ENCODE measurements around the gene GORAB.

DNA sequence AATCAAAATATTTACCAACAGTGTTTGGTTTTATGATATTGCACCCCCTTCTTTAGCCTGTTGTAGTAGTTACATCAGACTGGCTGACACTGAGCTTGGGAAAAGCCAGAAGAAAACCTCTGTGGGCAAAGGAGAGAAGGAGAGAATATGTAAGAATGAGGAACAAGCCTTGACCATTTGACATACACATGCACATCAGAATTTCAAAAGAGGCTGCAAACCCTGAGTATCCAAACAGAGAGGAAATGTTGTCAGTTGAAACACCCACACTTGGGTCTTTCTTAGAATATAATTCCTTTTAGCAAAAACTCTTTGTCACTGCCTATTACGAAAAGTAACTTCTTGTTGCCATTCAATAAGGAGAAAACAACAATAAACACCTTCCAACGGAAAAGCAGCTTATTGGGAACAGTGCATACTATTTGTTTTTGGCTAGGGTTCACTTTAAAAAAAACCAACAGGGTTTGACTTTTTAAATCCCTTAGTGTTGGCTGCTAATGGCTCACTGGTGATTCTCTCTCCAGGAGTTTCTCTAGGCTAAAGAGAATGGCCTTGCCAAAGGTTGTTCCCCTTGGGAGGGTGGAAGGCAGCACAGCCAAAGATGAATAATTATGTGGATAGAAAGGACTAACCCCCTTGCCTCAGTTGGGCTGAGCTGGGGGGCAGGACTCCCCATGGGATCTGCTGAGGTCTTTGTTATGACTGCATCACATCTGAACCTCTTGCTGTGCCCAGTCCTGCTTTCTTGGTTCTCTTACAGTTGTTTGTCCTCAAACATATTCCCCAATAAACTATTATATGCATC lies 48.9 kb downstream of the GORAB start:
- TF ChIP-seq RELA (IDR thresholded peaks at IDR 0.05; ENCODE audit: borderline replicate concordance, partially characterized antibody) (no peak), NFXL1 (IDR thresholded peaks at IDR 0.05; ENCODE audit: borderline replicate concordance) (no peak), CEBPB (IDR thresholded peaks at IDR 0.05; ENCODE audit: borderline replicate concordance in 1 of 2, low read depth in 2 of 2, low read length in 2 of 2) (no peak), POLR2A (IDR thresholded peaks at IDR 0.05; ENCODE audit: low read depth, low read length) (no peak), MYC (IDR thresholded peaks at IDR 0.05; ENCODE audit: insufficient read depth, insufficient read length, insufficient replicate concordance, low read length, severe bottlenecking) (no peak), CTCF (IDR thresholded peaks at IDR 0.05 in 2 of 3, conservative IDR thresholded peaks at IDR 0.05 in 1 of 3; ENCODE audit: control insufficient read depth in 2 of 3, extremely low read depth in 1 of 3, insufficient read depth in 1 of 3, low read depth in 3 of 3, low read length in 3 of 3) (no peak), BACH1 (IDR thresholded peaks at IDR 0.05; ENCODE audit: borderline replicate concordance) (no peak), TCF12 (IDR thresholded peaks at IDR 0.05; ENCODE audit: low read depth, low read length) (no peak), RAD21 (IDR thresholded peaks at IDR 0.05; ENCODE audit: insufficient read depth, low read depth, low read length) (no peak), ZBTB33 (IDR thresholded peaks at IDR 0.05) (no peak), TCF3 (IDR thresholded peaks at IDR 0.05; ENCODE audit: borderline replicate concordance, insufficient read depth, low read depth, low read length) (no peak), ZNF592 (IDR thresholded peaks at IDR 0.05) (no peak), IKZF1 (conservative IDR thresholded peaks at IDR 0.05) (no peak)
- TF ChIP-seq, protein P1, sequence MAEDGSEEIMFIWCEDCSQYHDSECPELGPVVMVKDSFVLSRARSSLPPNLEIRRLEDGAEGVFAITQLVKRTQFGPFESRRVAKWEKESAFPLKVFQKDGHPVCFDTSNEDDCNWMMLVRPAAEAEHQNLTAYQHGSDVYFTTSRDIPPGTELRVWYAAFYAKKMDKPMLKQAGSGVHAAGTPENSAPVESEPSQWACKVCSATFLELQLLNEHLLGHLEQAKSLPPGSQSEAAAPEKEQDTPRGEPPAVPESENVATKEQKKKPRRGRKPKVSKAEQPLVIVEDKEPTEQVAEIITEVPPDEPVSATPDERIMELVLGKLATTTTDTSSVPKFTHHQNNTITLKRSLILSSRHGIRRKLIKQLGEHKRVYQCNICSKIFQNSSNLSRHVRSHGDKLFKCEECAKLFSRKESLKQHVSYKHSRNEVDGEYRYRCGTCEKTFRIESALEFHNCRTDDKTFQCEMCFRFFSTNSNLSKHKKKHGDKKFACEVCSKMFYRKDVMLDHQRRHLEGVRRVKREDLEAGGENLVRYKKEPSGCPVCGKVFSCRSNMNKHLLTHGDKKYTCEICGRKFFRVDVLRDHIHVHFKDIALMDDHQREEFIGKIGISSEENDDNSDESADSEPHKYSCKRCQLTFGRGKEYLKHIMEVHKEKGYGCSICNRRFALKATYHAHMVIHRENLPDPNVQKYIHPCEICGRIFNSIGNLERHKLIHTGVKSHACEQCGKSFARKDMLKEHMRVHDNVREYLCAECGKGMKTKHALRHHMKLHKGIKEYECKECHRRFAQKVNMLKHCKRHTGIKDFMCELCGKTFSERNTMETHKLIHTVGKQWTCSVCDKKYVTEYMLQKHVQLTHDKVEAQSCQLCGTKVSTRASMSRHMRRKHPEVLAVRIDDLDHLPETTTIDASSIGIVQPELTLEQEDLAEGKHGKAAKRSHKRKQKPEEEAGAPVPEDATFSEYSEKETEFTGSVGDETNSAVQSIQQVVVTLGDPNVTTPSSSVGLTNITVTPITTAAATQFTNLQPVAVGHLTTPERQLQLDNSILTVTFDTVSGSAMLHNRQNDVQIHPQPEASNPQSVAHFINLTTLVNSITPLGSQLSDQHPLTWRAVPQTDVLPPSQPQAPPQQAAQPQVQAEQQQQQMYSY (CRISPR knock-in tag; IDR thresholded peaks at IDR 0.05), result no peak
